HL-60 (cell line): ENCODE measurements around the gene CD22.

Source experiments
- DNase-seq, 2 experiments: peaks; one replicate each; pipeline ENCODE4 v3.0.0-alpha.2; 2010 to 2020; ENCODE audit warnings: low read depth in 1 of 2, low spot score in 1 of 2
- H3K27ac ChIP-seq: fragments of 250-450 bp; sonication (Bioruptor Pico); replicated peaks from 2 replicates; pipeline ENCODE4 v1.5.1; 2020; ENCODE audit warnings: mild to moderate bottlenecking, moderate library complexity
- H3K27me3 ChIP-seq: fragments of 250-450 bp; sonication (Bioruptor Pico); 2 replicates; pipeline ENCODE4 v1.5.1; 2021; ENCODE audit warnings: mild to moderate bottlenecking, moderate library complexity; ENCODE audit not compliant: insufficient read depth, poor library complexity, severe bottlenecking
- H3K4me3 ChIP-seq: replicated peaks from 2 replicates; pipeline ENCODE4 v1.5.1; 2011; ENCODE audit warnings: mild to moderate bottlenecking, control low read depth, low read length; ENCODE audit not compliant: insufficient read depth
- CTCF ChIP-seq: IDR thresholded peaks from one replicate; pipeline ENCODE4 v1.5.1; 2011; ENCODE audit warnings: low read length, control low read depth, inconsistent platforms; ENCODE audit not compliant: insufficient read depth
- GABPA ChIP-seq: IDR thresholded peaks from 2 replicates; pipeline ENCODE4 v1.6.1; 2012; ENCODE audit warnings: low read depth
- POLR2AphosphoS5 ChIP-seq: IDR thresholded peaks from 2 replicates; pipeline ENCODE4 v1.6.1; 2012; ENCODE audit warnings: low read depth
- REST ChIP-seq: IDR thresholded peaks from 2 replicates; pipeline ENCODE4 v1.6.1; 2012; ENCODE audit warnings: low read depth; ENCODE audit not compliant: insufficient replicate concordance
- SPI1 ChIP-seq: IDR thresholded peaks from 2 replicates; pipeline ENCODE4 v1.6.1; 2012; ENCODE audit warnings: low read depth, mild to moderate bottlenecking, borderline replicate concordance

CD22 gene

GRCh38 chr19:35311901-35312665, 16.9 kb upstream of the CD22 start:
- TF ChIP-seq POLR2AphosphoS5 = no peak
- no peak for TF ChIP-seq GABPA
- TF ChIP-seq REST = no peak
- no peak for TF ChIP-seq CTCF
- no peak overlapping the region for H3K27ac ChIP-seq
- H3K27me3 ChIP-seq = no peaks in the 10 kb centered on the region
- no peak for DNase-seq
- H3K4me3 ChIP-seq = no peak overlapping the region

GRCh38 chr19:35313587-35313986, 15.4 kb upstream of the CD22 start:
- no peak for TF ChIP-seq CTCF
- no peak for TF ChIP-seq SPI1
- no peak for TF ChIP-seq POLR2AphosphoS5
- no peak for TF ChIP-seq REST
- TF ChIP-seq GABPA = no peak
- H3K27me3 ChIP-seq = no peaks in the 10 kb centered on the region
- H3K27ac ChIP-seq = no peak overlapping the region
- no peak overlapping the region for H3K4me3 ChIP-seq
- no peak for DNase-seq

GRCh38 chr19:35314031-35314430, 15.0 kb upstream of the CD22 start:
- no peak overlapping the region for H3K4me3 ChIP-seq
- no peaks in the 10 kb centered on the region for H3K27me3 ChIP-seq
- TF ChIP-seq CTCF (no peak), REST (no peak), SPI1 (no peak), POLR2AphosphoS5 (no peak), GABPA (no peak)
- no peak for DNase-seq
- H3K27ac ChIP-seq = no peak overlapping the region
